Keratinocyte (primary cell): ENCODE measurements around the gene UBE3A. TPM values are rescaled to one million over a fixed set of nuclear protein-coding genes. Genes with fewer than 3 reads are reported as not detected.

Source experiments
- DNase-seq: peaks from one replicate; pipeline ENCODE4 v3.0.0-alpha.2; 2011; ENCODE audit warnings: low read depth, missing footprints, low spot score
- FAIRE-seq: peaks from 2 replicates; lab custom pipeline; 2011; peaks lifted over from hg19 to GRCh38; lab: Jason Lieb, UNC
- H2AFZ ChIP-seq: 2 replicates; pipeline ENCODE4 v1.6.0; 2012; ENCODE audit warnings: low read length, control low read depth, inconsistent platforms; ENCODE audit not compliant: control insufficient read depth
- H3K27ac ChIP-seq: 2 replicates; pipeline ENCODE4 v1.5.1; 2011; ENCODE audit warnings: low read length; ENCODE audit not compliant: control insufficient read depth, insufficient read depth
- H3K27me3 ChIP-seq: 3 replicates; pipeline ENCODE4 v1.6.0; 2011; ENCODE audit warnings: low read length; ENCODE audit not compliant: control insufficient read depth, insufficient read depth; ENCODE audit errors: extremely low read depth
- H3K36me3 ChIP-seq, 2 experiments: 2 replicates in 1 of 2; 3 replicates in 1 of 2; pipeline ENCODE4 v1.5.1; 2011; ENCODE audit warnings: low read length in 2 of 2, mild to moderate bottlenecking in 1 of 2; ENCODE audit not compliant: control insufficient read depth in 2 of 2, insufficient read depth in 2 of 2; ENCODE audit errors: extremely low read depth in 1 of 2
- H3K4me1 ChIP-seq: 3 replicates; pipeline ENCODE4 v1.5.1; 2011; ENCODE audit warnings: low read length; ENCODE audit not compliant: control insufficient read depth, insufficient read depth; ENCODE audit errors: extremely low read depth
- H3K4me2 ChIP-seq: 3 replicates; pipeline ENCODE4 v1.6.0; 2011; ENCODE audit warnings: low read depth, low read length; ENCODE audit not compliant: control insufficient read depth, insufficient read depth; ENCODE audit errors: extremely low read depth
- H3K4me3 ChIP-seq, 3 experiments: fragments of 200-600 bp in 1 of 3; sonication (generic) in 1 of 3; 2 replicates in 2 of 3; 3 replicates in 1 of 3; pipeline ENCODE4 v1.5.1; 2011 to 2016; ENCODE audit warnings: low read length in 3 of 3, mild to moderate bottlenecking in 3 of 3, control low read depth in 2 of 3, inconsistent platforms in 1 of 3, low read depth in 1 of 3, mixed read lengths in 1 of 3, mixed run types in 1 of 3, moderate library complexity in 1 of 3; ENCODE audit not compliant: control insufficient read depth in 2 of 3, insufficient read depth in 2 of 3; ENCODE audit errors: extremely low read depth in 1 of 3
- H3K79me2 ChIP-seq: 2 replicates; pipeline ENCODE4 v1.6.0; 2012; ENCODE audit warnings: low read length; ENCODE audit not compliant: control insufficient read depth, insufficient read depth
- H3K9ac ChIP-seq: 3 replicates; pipeline ENCODE4 v1.6.0; 2011; ENCODE audit warnings: low read length; ENCODE audit not compliant: control insufficient read depth, insufficient read depth; ENCODE audit errors: extremely low read depth
- H3K9me1 ChIP-seq: 3 replicates; pipeline ENCODE4 v1.6.0; 2011; ENCODE audit warnings: low read length; ENCODE audit not compliant: control insufficient read depth, insufficient read depth; ENCODE audit errors: extremely low read depth
- H3K9me3 ChIP-seq: 2 replicates; pipeline ENCODE4 v1.5.1; 2012; ENCODE audit warnings: low read depth, low read length; ENCODE audit not compliant: control insufficient read depth
- H4K20me1 ChIP-seq: 3 replicates; pipeline ENCODE4 v1.6.0; 2011; ENCODE audit warnings: low read length; ENCODE audit not compliant: control insufficient read depth, insufficient read depth; ENCODE audit errors: extremely low read depth
- CTCF ChIP-seq, 3 experiments: IDR thresholded peaks in 1 of 3; conservative IDR thresholded peaks in 1 of 3; optimal IDR thresholded peaks in 1 of 3; 2 replicates in 2 of 3; 3 replicates in 1 of 3; pipeline versions ENCODE3 to v1.5.1; 2011; ENCODE audit warnings: low read length in 3 of 3, mild to moderate bottlenecking in 3 of 3, moderate library complexity in 2 of 3, control low read depth in 1 of 3, inconsistent platforms in 1 of 3; ENCODE audit not compliant: insufficient read depth in 2 of 3; ENCODE audit errors: extremely low read depth in 1 of 3
- EZH2 ChIP-seq: IDR thresholded peaks from one replicate; pipeline ENCODE4 v1.6.1; 2012; ENCODE audit warnings: inconsistent platforms, mild to moderate bottlenecking, low read length, moderate library complexity
- dilution Hi-C: fragments of 300-500 bp; cut with MboI; formaldehyde crosslinking; loops from one replicate; pipeline ENCODE4 v1.7.0; 2020; ENCODE audit warnings: low sequenced_read_pairs; ENCODE audit not compliant: extremely low pct_ligation_motif_present
- polyA plus RNA-seq, 5 experiments: library from polyadenylated mRNA; depleted of rRNA in 3 of 5; stranded (reverse) in 3 of 5; stranded (forward) in 1 of 5; unstranded in 1 of 5; fragments of >200 nt; gene quantifications; 1 replicate in 1 of 5; 2 replicates in 3 of 5; 3 replicates in 1 of 5; pipeline versions ENCODE4 v1.2.1 to v1.2.3, GENCODE V29; 2011 to 2012; ENCODE audit warnings: missing spikeins in 2 of 5, low read depth in 1 of 5, low replicate concordance in 1 of 5

The UBE3A gene
- polyA plus RNA-seq, 1 donor (not counting 4 experiments of a cell fraction or from before 2014, with no cell fraction given) = 45.0 TPM

GRCh38 chr15:25469377-25469776, 30.6 kb upstream of the UBE3A start:
- TF ChIP-seq EZH2 (no peak), CTCF (optimal IDR thresholded peaks at IDR 0.05 in 1 of 3, IDR thresholded peaks at IDR 0.05 in 1 of 3, conservative IDR thresholded peaks at IDR 0.05 in 1 of 3; ENCODE audit: extremely low read depth in 1 of 3, insufficient read depth in 2 of 3, low read length in 3 of 3) (no peak)
- Histone ChIP-seq H3K4me1 (no peaks in the 10 kb centered on the region), H3K4me2 (no peak overlapping the region), H3K79me2 (no peaks in the 10 kb centered on the region), H3K9me1 (no peaks in the 10 kb centered on the region), H3K9me3 (no peaks in the 10 kb centered on the region), H3K9ac (no peak overlapping the region), H3K27ac (no peak overlapping the region), H3K36me3 (no peaks in the 10 kb centered on the region), H3K27me3 (no peaks in the 10 kb centered on the region), H3K4me3 (no peak overlapping the region), H4K20me1 (no peaks in the 10 kb centered on the region), H2AFZ (no peak overlapping the region)
- dilution Hi-C loops = no loop called here
- DNase-seq (no peak), FAIRE-seq (no peak)

DNA sequence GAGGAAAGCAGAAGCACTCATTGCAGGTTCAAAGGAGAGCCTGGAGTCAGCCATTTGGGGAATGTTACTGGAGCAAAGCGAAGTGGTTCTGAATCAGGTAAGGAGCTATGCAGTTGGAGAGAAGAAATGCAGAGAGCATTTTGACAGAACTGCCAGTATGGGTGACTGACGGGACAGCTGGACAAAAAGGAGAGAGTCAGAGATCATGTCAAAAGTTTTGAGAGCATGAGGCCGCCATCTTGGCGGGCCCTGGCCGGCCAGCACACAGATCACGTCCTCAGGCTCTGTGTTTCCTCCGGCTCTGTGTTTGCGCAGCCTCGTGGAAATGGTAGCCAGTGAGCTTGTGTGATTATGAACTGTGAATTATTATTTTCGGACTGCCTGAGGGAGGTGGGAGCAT, 29.8 kb upstream of the UBE3A start:
- DNase-seq (no peak), FAIRE-seq (no peak)
- H3K36me3 ChIP-seq = no peaks in the 10 kb centered on the region
- H3K79me2 ChIP-seq = no peaks in the 10 kb centered on the region
- no peak overlapping the region for H3K9ac ChIP-seq
- no peak for TF ChIP-seq EZH2
- TF ChIP-seq CTCF (optimal IDR thresholded peaks at IDR 0.05 in 1 of 3, IDR thresholded peaks at IDR 0.05 in 1 of 3, conservative IDR thresholded peaks at IDR 0.05 in 1 of 3; ENCODE audit: extremely low read depth in 1 of 3, insufficient read depth in 2 of 3, low read length in 3 of 3) = no peak
- H3K27ac ChIP-seq = no peak overlapping the region
- no peaks in the 10 kb centered on the region for H3K27me3 ChIP-seq
- H3K4me3 ChIP-seq = no peak overlapping the region
- no peak overlapping the region for H3K4me2 ChIP-seq
- dilution Hi-C loops = no loop called here
- no peak overlapping the region for H2AFZ ChIP-seq
- H3K9me1 ChIP-seq = no peaks in the 10 kb centered on the region
- no peaks in the 10 kb centered on the region for H4K20me1 ChIP-seq
- H3K9me3 ChIP-seq = no peaks in the 10 kb centered on the region
- H3K4me1 ChIP-seq = no peaks in the 10 kb centered on the region
